ENCODE results near the gene POLR3C. TPM values are rescaled to one million over a fixed set of nuclear protein-coding genes. Genes with fewer than 3 reads are reported as not detected.

The POLR3C gene
- total RNA-seq, 2 donors from 2014 or later, result 16.0 to 19.5 TPM

DNA sequence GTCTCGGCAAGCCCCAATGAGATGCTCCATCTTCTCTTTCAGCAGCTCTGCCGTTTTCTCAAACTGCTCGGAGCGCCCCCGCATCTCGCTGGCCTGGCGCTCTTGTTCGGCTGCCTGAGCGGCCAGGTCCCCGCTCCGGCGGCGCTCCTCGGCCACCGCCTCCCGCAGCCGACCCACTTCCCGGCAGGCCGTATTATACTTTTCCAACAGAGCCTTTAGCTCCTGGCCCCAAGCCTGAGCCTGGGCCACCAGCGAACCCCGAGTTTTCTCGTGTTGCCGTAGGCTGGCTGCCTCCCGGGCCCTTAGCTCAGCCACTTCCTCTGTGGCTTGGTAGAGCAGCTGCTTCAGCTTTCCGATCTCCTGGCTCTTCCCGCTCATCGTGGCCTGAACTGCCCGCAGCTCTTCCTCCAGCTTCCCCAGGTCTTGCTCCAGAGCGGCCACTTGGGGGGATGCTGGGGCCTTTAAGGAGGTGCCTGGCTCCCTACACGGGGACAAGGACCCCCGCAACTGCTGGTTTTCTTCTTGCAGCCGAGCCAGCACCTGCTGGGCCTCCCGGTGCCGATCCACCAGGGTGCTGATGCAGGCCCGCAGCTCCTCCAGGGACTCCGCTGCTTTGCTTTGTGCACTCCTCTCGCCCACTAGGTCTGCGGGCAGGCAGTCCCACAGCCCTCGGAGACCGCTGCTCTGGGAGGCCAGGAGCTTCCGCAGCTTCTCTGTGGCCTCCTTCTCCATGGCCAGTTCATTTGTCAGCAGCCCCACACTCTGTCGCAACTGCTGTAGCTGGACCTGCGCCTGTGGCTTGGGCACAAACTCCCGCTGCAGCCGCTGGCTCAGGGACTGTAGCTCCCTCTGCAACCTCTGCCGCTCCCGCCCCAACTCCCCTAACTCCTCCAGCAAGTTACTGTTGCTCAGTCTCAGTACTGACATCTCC, 48.3 kb downstream of the POLR3C start:
- Histone ChIP-seq H3K27ac (peak overlapping the region; percentile 76 to 79), H3K9me3 (no peaks in the 10 kb centered on the region), H3K4me1 (peaks cover 0 to 7% of the 10 kb centered on the region in 2 donors), H3K27me3 (no peaks in the 10 kb centered on the region), H3K36me3 (no peaks in the 10 kb centered on the region), H3K4me3 (peak overlapping the region; percentile 42 to 50)
- TF ChIP-seq, protein P1, sequence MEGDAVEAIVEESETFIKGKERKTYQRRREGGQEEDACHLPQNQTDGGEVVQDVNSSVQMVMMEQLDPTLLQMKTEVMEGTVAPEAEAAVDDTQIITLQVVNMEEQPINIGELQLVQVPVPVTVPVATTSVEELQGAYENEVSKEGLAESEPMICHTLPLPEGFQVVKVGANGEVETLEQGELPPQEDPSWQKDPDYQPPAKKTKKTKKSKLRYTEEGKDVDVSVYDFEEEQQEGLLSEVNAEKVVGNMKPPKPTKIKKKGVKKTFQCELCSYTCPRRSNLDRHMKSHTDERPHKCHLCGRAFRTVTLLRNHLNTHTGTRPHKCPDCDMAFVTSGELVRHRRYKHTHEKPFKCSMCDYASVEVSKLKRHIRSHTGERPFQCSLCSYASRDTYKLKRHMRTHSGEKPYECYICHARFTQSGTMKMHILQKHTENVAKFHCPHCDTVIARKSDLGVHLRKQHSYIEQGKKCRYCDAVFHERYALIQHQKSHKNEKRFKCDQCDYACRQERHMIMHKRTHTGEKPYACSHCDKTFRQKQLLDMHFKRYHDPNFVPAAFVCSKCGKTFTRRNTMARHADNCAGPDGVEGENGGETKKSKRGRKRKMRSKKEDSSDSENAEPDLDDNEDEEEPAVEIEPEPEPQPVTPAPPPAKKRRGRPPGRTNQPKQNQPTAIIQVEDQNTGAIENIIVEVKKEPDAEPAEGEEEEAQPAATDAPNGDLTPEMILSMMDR (IDR thresholded peaks at IDR 0.05), result no peak
- peak; percentile 84 for DNase-seq (ENCODE audit: low spot score)

DNA sequence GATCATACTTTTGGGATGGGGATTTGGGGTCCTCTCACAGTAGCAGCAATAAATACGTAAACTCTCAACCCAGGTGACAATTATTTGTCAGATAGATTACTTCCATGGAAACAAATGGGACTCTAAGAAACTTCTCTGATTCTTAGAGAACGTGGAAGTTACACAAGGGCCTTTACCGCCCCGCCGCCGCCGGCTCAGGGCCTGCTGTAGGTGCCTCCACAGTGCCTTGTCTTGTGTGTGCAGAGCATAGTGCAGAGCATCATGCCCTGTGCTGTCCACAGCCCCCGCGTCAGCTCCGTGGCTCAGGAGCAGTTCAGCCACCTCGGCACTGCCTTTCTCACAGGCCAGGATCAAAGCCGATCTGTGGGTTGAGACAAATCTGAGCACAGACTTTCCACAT, 50.6 kb downstream of the POLR3C start:
- H3K36me3 ChIP-seq, result no peaks in the 10 kb centered on the region
- H3K27ac ChIP-seq, result no peak overlapping the region
- no peaks in the 10 kb centered on the region for H3K27me3 ChIP-seq
- TF ChIP-seq, protein P1 (IDR thresholded peaks at IDR 0.05), result no peak
- DNase-seq (ENCODE audit: low spot score), result no peak
- no peaks in the 10 kb centered on the region for H3K9me3 ChIP-seq
- no peak overlapping the region for H3K4me3 ChIP-seq
- peaks cover 0 to 7% of the 10 kb centered on the region in 2 donors for H3K4me1 ChIP-seq

DNA sequence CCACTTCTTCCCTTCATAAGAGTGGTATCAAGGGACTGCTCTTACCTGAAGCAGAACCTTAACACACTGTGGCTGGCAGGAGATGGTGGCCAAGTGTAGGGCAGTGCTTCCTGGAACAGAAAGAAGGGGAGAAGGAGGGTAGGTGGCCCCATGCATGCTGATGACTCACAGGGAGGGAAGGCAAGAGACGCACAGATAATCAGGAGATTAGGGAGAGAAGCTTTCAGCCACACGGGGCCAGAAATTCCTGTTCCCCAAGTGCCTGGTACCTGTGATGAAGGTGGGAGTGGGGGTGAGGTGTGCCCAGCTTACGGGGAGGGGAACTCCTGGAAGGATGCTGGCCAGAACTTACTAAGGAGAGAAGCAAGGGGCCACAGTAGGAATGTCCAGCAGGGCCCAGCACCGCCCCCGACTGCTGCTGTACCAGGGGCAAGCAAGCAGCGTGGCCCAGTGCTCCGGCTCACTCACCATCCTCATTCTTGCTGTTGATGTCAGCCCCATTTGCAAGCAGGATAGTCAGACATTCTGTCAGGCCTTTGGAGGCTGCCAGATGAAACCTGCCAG, 54.0 kb downstream of the POLR3C start:
- no peaks in the 10 kb centered on the region for H3K36me3 ChIP-seq
- H3K9me3 ChIP-seq, result no peaks in the 10 kb centered on the region
- DNase-seq (ENCODE audit: low spot score), result no peak
- H3K27ac ChIP-seq, result no peak overlapping the region
- no peaks in the 10 kb centered on the region for H3K27me3 ChIP-seq
- no peaks in the 10 kb centered on the region for H3K4me1 ChIP-seq
- no peak overlapping the region for H3K4me3 ChIP-seq
- TF ChIP-seq, protein P1 (IDR thresholded peaks at IDR 0.05), result no peak

DNA sequence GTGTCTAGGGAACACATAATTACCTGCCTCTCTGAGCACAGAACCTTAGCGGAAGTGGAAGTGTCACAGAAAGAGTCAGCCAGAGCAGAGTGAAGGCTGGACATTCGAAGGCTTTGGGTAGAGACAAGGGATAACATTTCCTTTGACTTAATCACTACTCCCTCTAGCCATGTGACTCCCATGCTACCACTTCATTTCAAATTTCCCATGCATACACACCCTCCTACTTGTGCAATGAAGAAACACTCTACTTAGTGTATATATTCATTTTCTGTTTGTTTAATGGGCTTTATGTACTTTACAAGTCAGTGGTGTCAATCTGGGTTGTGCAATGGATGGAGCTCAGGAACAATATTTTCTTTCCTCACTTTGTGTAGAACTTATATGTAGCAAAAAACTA, 54.7 kb downstream of the POLR3C start:
- Histone ChIP-seq H3K27me3 (no peaks in the 10 kb centered on the region), H3K4me3 (no peak overlapping the region), H3K9me3 (no peaks in the 10 kb centered on the region), H3K4me1 (no peaks in the 10 kb centered on the region), H3K27ac (no peak overlapping the region), H3K36me3 (no peaks in the 10 kb centered on the region)
- TF ChIP-seq, protein P1 (IDR thresholded peaks at IDR 0.05), result no peak
- DNase-seq (ENCODE audit: low spot score), result no peak

DNA sequence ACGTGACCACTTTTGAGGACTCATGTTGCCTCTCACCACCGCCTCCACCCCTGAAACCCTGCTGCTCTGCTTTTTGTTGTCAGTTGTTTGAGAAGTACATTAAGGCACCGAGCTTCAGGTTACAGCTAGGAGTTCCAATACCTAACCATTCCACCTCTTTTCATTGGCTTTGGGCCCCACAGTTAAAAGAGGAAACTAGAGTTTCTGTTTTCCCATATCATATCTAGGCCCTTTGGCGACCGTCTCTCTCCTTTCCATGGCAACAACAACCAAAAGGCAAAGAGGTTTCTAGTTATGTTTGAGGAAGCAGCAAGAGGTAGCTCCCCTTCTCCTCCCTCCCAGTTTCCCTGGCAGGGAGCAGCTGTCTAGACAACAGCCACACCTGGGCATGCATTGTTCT, 55.8 kb downstream of the POLR3C start:
- TF ChIP-seq, protein P1 (IDR thresholded peaks at IDR 0.05), result no peak
- H3K27ac ChIP-seq, result no peak overlapping the region
- H3K27me3 ChIP-seq, result no peaks in the 10 kb centered on the region
- no peak for DNase-seq (ENCODE audit: low spot score)
- no peaks in the 10 kb centered on the region for H3K9me3 ChIP-seq
- H3K4me1 ChIP-seq, result no peaks in the 10 kb centered on the region
- H3K4me3 ChIP-seq, result no peak overlapping the region
- H3K36me3 ChIP-seq, result no peaks in the 10 kb centered on the region

All from right atrium auricular region (tissue), 2 donors.